H9 (cell line): ENCODE measurements around the gene VASH2. TPM values are rescaled to one million over a fixed set of nuclear protein-coding genes. Genes with fewer than 3 reads are reported as not detected.

Experiments used
- DNase-seq: peaks from one replicate; pipeline ENCODE4 v3.0.0-alpha.2; 2017
- H2AFZ ChIP-seq: one replicate; pipeline ENCODE4 v1.6.1; 2013; ENCODE audit warnings: mild to moderate bottlenecking, low read length, control low read depth, moderate library complexity
- H2AK5ac ChIP-seq: 2 replicates; pipeline ENCODE4 v1.6.1; 2013; ENCODE audit warnings: low read length, control low read depth, mixed read lengths; ENCODE audit not compliant: insufficient read length
- H2BK120ac ChIP-seq: one replicate; pipeline ENCODE4 v1.6.1; 2013; ENCODE audit warnings: low read depth, mild to moderate bottlenecking, low read length, control low read depth, inconsistent platforms; ENCODE audit not compliant: poor library complexity, severe bottlenecking
- H2BK12ac ChIP-seq: 2 replicates; pipeline ENCODE4 v1.6.1; 2013; ENCODE audit warnings: low read length, control low read depth, mixed read lengths, low read depth; ENCODE audit not compliant: insufficient read length
- H2BK15ac ChIP-seq: 2 replicates; pipeline ENCODE4 v1.6.1; 2013; ENCODE audit warnings: low read depth, low read length, control low read depth
- H2BK20ac ChIP-seq: one replicate; pipeline ENCODE4 v1.6.1; 2013; ENCODE audit warnings: low read depth, mild to moderate bottlenecking, low read length, control low read depth, inconsistent platforms; ENCODE audit not compliant: poor library complexity, severe bottlenecking
- H2BK5ac ChIP-seq: 2 replicates; pipeline ENCODE4 v1.6.1; 2013; ENCODE audit warnings: low read length, control low read depth, mixed read lengths; ENCODE audit not compliant: insufficient read length
- H3K14ac ChIP-seq: 2 replicates; pipeline ENCODE4 v1.6.1; 2013; ENCODE audit warnings: low read length, control low read depth; ENCODE audit not compliant: insufficient read depth
- H3K18ac ChIP-seq: 2 replicates; pipeline ENCODE4 v1.6.1; 2013; ENCODE audit warnings: low read depth, mild to moderate bottlenecking, mixed read lengths, low read length, control low read depth; ENCODE audit not compliant: insufficient read length
- H3K23ac ChIP-seq: 2 replicates; pipeline ENCODE4 v1.6.1; 2013; ENCODE audit warnings: low read length, control low read depth, mixed read lengths, low read depth; ENCODE audit not compliant: insufficient read length
- H3K23me2 ChIP-seq: 2 replicates; pipeline ENCODE4 v1.6.1; 2013; ENCODE audit warnings: low read depth, mild to moderate bottlenecking, mixed read lengths, low read length, control low read depth; ENCODE audit not compliant: insufficient read length, poor library complexity, severe bottlenecking
- H3K27ac ChIP-seq: 2 replicates; pipeline ENCODE4 v1.5.1; 2013; ENCODE audit warnings: low read length, control low read depth, mixed read lengths, low read depth; ENCODE audit not compliant: insufficient read length
- H3K27me3 ChIP-seq: 2 replicates; pipeline ENCODE4 v1.6.1; 2013; ENCODE audit warnings: low read length, control low read depth, inconsistent platforms; ENCODE audit not compliant: insufficient read depth
- H3K4ac ChIP-seq: 2 replicates; pipeline ENCODE4 v1.6.1; 2013; ENCODE audit warnings: low read depth, mild to moderate bottlenecking, control low read depth, inconsistent platforms, low read length, moderate library complexity
- H3K4me1 ChIP-seq: 2 replicates; pipeline ENCODE4 v1.6.1; 2013; ENCODE audit warnings: low read length, control low read depth, inconsistent platforms; ENCODE audit not compliant: insufficient read depth
- H3K4me2 ChIP-seq: 2 replicates; pipeline ENCODE4 v1.6.1; 2013; ENCODE audit warnings: low read length, control low read depth, mixed read lengths; ENCODE audit not compliant: insufficient read length, insufficient read depth
- H3K56ac ChIP-seq: 2 replicates; pipeline ENCODE4 v1.6.1; 2013; ENCODE audit warnings: low read depth, mild to moderate bottlenecking, mixed read lengths, low read length, control low read depth; ENCODE audit not compliant: insufficient read length
- H3K79me1 ChIP-seq: 2 replicates; pipeline ENCODE4 v1.6.1; 2013; ENCODE audit warnings: low read depth, mild to moderate bottlenecking, moderate library complexity, low read length, control low read depth, inconsistent platforms; ENCODE audit not compliant: insufficient read depth, poor library complexity, severe bottlenecking
- H3K79me2 ChIP-seq: 2 replicates; pipeline ENCODE4 v1.6.1; 2013; ENCODE audit warnings: low read length, control low read depth, inconsistent platforms; ENCODE audit not compliant: insufficient read depth
- H3K9ac ChIP-seq: 2 replicates; pipeline ENCODE4 v1.6.1; 2013; ENCODE audit warnings: low read length, control low read depth, mixed read lengths; ENCODE audit not compliant: insufficient read length; ENCODE audit errors: extremely low read depth
- H3K9me3 ChIP-seq: one replicate; pipeline ENCODE4 v1.6.1; 2013; ENCODE audit warnings: low read depth, low read length, inconsistent platforms; ENCODE audit not compliant: control insufficient read depth
- H3T11ph ChIP-seq: one replicate; pipeline ENCODE4 v1.6.1; 2013; ENCODE audit warnings: mild to moderate bottlenecking, low read length, control low read depth, inconsistent platforms
- H4K20me1 ChIP-seq: one replicate; pipeline ENCODE4 v1.6.1; 2013; ENCODE audit not compliant: control insufficient read depth, insufficient read length, insufficient read depth
- H4K5ac ChIP-seq: 2 replicates; pipeline ENCODE4 v1.6.1; 2013; ENCODE audit warnings: low read depth, mild to moderate bottlenecking, mixed read lengths, low read length, control low read depth; ENCODE audit not compliant: insufficient read length
- H4K8ac ChIP-seq: replicated peaks from 2 replicates; pipeline ENCODE4 v1.6.1; 2013; ENCODE audit warnings: low read length, control low read depth, mixed read lengths, low read depth; ENCODE audit not compliant: insufficient read length
- H4K91ac ChIP-seq: 2 replicates; pipeline ENCODE4 v1.6.1; 2013; ENCODE audit warnings: low read depth, mild to moderate bottlenecking, moderate library complexity, mixed read lengths, low read length, control low read depth; ENCODE audit not compliant: insufficient read length
- H3K27ac Mint-ChIP-seq, 3 experiments: 2 replicates in 2 of 3; 3 replicates in 1 of 3; pipeline ENCODE4 v1.8.0; 2020 to 2021; ENCODE audit warnings: mixed read lengths in 3 of 3, mild to moderate bottlenecking in 1 of 3, moderate library complexity in 1 of 3
- H3K27me3 Mint-ChIP-seq: 2 replicates; pipeline ENCODE4 v1.8.0; 2021; ENCODE audit warnings: low read depth, mild to moderate bottlenecking, moderate library complexity, mixed read lengths
- H3K36me3 Mint-ChIP-seq, 3 experiments: 2 replicates in 2 of 3; 3 replicates in 1 of 3; pipeline ENCODE4 v1.8.0; 2020 to 2021; ENCODE audit warnings: low read depth in 3 of 3, mixed read lengths in 3 of 3; ENCODE audit not compliant: insufficient read depth in 1 of 3
- H3K4me1 Mint-ChIP-seq, 2 experiments: 2 replicates each; pipeline ENCODE4 v1.8.0; 2020; ENCODE audit warnings: mixed read lengths in 2 of 2
- H3K4me3 Mint-ChIP-seq, 2 experiments: 2 replicates in 1 of 2; 3 replicates in 1 of 2; pipeline ENCODE4 v1.8.0; 2020 to 2021; ENCODE audit warnings: mild to moderate bottlenecking in 2 of 2, mixed read lengths in 2 of 2, moderate library complexity in 1 of 2
- H3K9me3 Mint-ChIP-seq, 2 experiments: 2 replicates in 1 of 2; 3 replicates in 1 of 2; pipeline ENCODE4 v1.8.0; 2020; ENCODE audit warnings: mild to moderate bottlenecking in 2 of 2, mixed read lengths in 2 of 2, moderate library complexity in 1 of 2
- CTCF ChIP-seq: fragments of 200-600 bp; sonication (generic); conservative IDR thresholded peaks from 3 replicates; pipeline ENCODE4 v1.8.0; 2021; ENCODE audit warnings: antibody characterized with exemption, mild to moderate bottlenecking
- WGBS: extraction: QIAGEN DNeasy Blood & Tissue Kit; methylation state at CpG from one replicate; pipeline ENCODE4 v1.1.7; 2013; ENCODE audit warnings: missing lambda C conversion rate, low lambda C conversion rate, mixed read lengths; ENCODE audit not compliant: insufficient read length; ENCODE audit errors: extremely low coverage; 5-methylcytosine and 5-hydroxymethylcytosine counted together
- total RNA-seq: library from RNA; stranded (reverse); gene quantifications from 2 replicates; pipeline ENCODE4 v1.2.1, GENCODE V29; 2021

The VASH2 gene
- total RNA-seq, 1 experiment from 2014 or later = 76.1 TPM

GRCh38 chr1:212908971-212909370 lies 41.4 kb upstream of the VASH2 start:
- H4K20me1 ChIP-seq = no peaks in the 10 kb centered on the region
- no peaks in the 10 kb centered on the region for H3K23me2 ChIP-seq
- H3K27me3 ChIP-seq = no peaks in the 10 kb centered on the region
- H4K5ac ChIP-seq = peak overlapping the region; percentile 87
- peak overlapping the region; percentile 77; the same call in 1 of the 2 replicates for H3K4ac ChIP-seq
- H2BK20ac ChIP-seq = peak overlapping the region; percentile 75
- peak overlapping the region; percentile 83 for H2BK5ac ChIP-seq
- Mint-ChIP-seq H3K9me3 (peaks cover 21 to 31% of the 10 kb centered on the region in 2 experiments), H3K4me3 (peak overlapping the region; percentile 86 to 97), H3K4me1 (peaks cover 52 to 77% of the 10 kb centered on the region in 2 experiments), H3K27ac (peak overlapping the region; percentile 97 to 100 (median 98)), H3K36me3 (peaks cover 41 to 68% (median 56%) of the 10 kb centered on the region in 3 experiments), H3K27me3 (peaks cover 1% of the 10 kb centered on the region; the same call in 1 of the 2 replicates)
- peak overlapping the region; percentile 82 for H3K18ac ChIP-seq
- no peak overlapping the region for H2BK15ac ChIP-seq
- H3K9me3 ChIP-seq = no peaks in the 10 kb centered on the region
- no peak for TF ChIP-seq CTCF
- DNase-seq = no peak
- WGBS = no CpG with 5 or more reads among the region's 3 CpGs
- peak overlapping the region; percentile 64 for H3K4me2 ChIP-seq
- H4K91ac ChIP-seq = no peak overlapping the region
- no peak overlapping the region for H2AFZ ChIP-seq
- no peaks in the 10 kb centered on the region for H3K79me1 ChIP-seq
- H3K79me2 ChIP-seq = peaks cover 18% of the 10 kb centered on the region; the same call in 1 of the 2 replicates
- peak overlapping the region; percentile 100 for H3K27ac ChIP-seq
- H2BK12ac ChIP-seq = no peak overlapping the region
- peak overlapping the region; percentile 87 for H3T11ph ChIP-seq
- H2BK120ac ChIP-seq = peak overlapping the region; percentile 95
- peak overlapping the region; percentile 65; the same call in 1 of the 2 replicates for H3K14ac ChIP-seq
- no peak overlapping the region for H3K56ac ChIP-seq
- H3K23ac ChIP-seq = no peak overlapping the region
- peaks cover 3% of the 10 kb centered on the region; the same call in 1 of the 2 replicates for H3K4me1 ChIP-seq
- H3K9ac ChIP-seq = peak overlapping the region; percentile 80
- peak overlapping the region; percentile 99 for H2AK5ac ChIP-seq
- no peak overlapping the region for H4K8ac ChIP-seq
